Naive thymus-derived CD4-positive, alpha-beta T cell (primary cell): ENCODE results near the gene SEC14L1. TPM values are rescaled to one million over a fixed set of nuclear protein-coding genes. Genes with fewer than 3 reads are reported as not detected.

Source experiments
- ATAC-seq: fragments of 150-1000 bp; cut with Tn5 transposase; 2 replicates; pipeline ENCODE4 v1.10.0; 2021; ENCODE audit warnings: mild to moderate bottlenecking, moderate library complexity
- CTCF ChIA-PET: fragments of 350-600 bp; sonication (Branson Sonifier 250); formaldehyde crosslinking; loops from one replicate; lab custom pipeline; 2021; ENCODE audit warnings: antibody characterized with exemption; lab: Charles Lee
- POLR2A ChIA-PET: fragments of 350-600 bp; sonication (Branson Sonifier 250); formaldehyde crosslinking; loops from one replicate; lab custom pipeline; 2021; ENCODE audit warnings: antibody characterized with exemption, inconsistent platforms; lab: Charles Lee
- DNase-seq, 9 donors: peaks; one replicate each; pipeline versions ENCODE4 v3.0.0 to v3.0.0-alpha.2; 2020 to 2022; ENCODE audit warnings: mixed read lengths in 1 of 9
- H3K27ac ChIP-seq: one replicate; pipeline ENCODE4 v1.7.0; 2013; ENCODE audit warnings: mild to moderate bottlenecking, low read depth, low read length, moderate library complexity
- H3K27me3 ChIP-seq, 2 donors: one replicate each; pipeline ENCODE4 v1.7.0; 2013; ENCODE audit warnings: low read length in 2 of 2, mild to moderate bottlenecking in 2 of 2, moderate library complexity in 2 of 2; ENCODE audit not compliant: control insufficient read depth in 2 of 2, insufficient read depth in 2 of 2
- H3K36me3 ChIP-seq, 3 experiments: 1 replicate in 2 of 3; 2 replicates in 1 of 3; pipeline ENCODE4 v1.7.0; 2013; ENCODE audit warnings: low read length in 3 of 3, mild to moderate bottlenecking in 3 of 3, moderate library complexity in 1 of 3; ENCODE audit not compliant: insufficient read depth in 3 of 3, control insufficient read depth in 2 of 3
- H3K4me1 ChIP-seq, 2 donors: one replicate each; pipeline ENCODE4 v1.7.0; 2013; ENCODE audit warnings: low read length in 2 of 2, mild to moderate bottlenecking in 2 of 2, moderate library complexity in 1 of 2; ENCODE audit not compliant: control insufficient read depth in 2 of 2, insufficient read depth in 2 of 2
- H3K4me3 ChIP-seq: 2 replicates; pipeline ENCODE4 v1.7.0; 2013; ENCODE audit warnings: mild to moderate bottlenecking, low read length
- H3K9me3 ChIP-seq, 3 experiments: 1 replicate in 2 of 3; 2 replicates in 1 of 3; pipeline ENCODE4 v1.7.0; 2013; ENCODE audit warnings: low read length in 3 of 3; ENCODE audit not compliant: control insufficient read depth in 2 of 3
- H3K27ac Mint-ChIP-seq, 9 donors: one replicate each; pipeline ENCODE4 v1.8.0; 2020 to 2022; ENCODE audit warnings: mixed read lengths in 9 of 9, mild to moderate bottlenecking in 8 of 9, moderate library complexity in 5 of 9, inconsistent platforms in 2 of 9
- H3K27me3 Mint-ChIP-seq, 5 donors: one replicate each; pipeline ENCODE4 v1.8.0; 2021 to 2022; ENCODE audit warnings: mixed read lengths in 5 of 5, mild to moderate bottlenecking in 1 of 5
- H3K36me3 Mint-ChIP-seq, 5 donors: one replicate each; pipeline ENCODE4 v1.8.0; 2020 to 2022; ENCODE audit warnings: mixed read lengths in 5 of 5, mild to moderate bottlenecking in 3 of 5, inconsistent platforms in 1 of 5
- H3K4me1 Mint-ChIP-seq, 7 donors: one replicate each; pipeline ENCODE4 v1.8.0; 2020 to 2022; ENCODE audit warnings: mixed read lengths in 7 of 7, mild to moderate bottlenecking in 3 of 7, inconsistent platforms in 1 of 7
- H3K4me3 Mint-ChIP-seq, 10 donors: one replicate each; pipeline ENCODE4 v1.8.0; 2020 to 2022; ENCODE audit warnings: mild to moderate bottlenecking in 10 of 10, mixed read lengths in 10 of 10, moderate library complexity in 6 of 10, inconsistent platforms in 2 of 10
- H3K9me3 Mint-ChIP-seq, 11 donors: one replicate each; pipeline ENCODE4 v1.8.0; 2020 to 2022; ENCODE audit warnings: mixed read lengths in 11 of 11, mild to moderate bottlenecking in 4 of 11, inconsistent platforms in 1 of 11, moderate library complexity in 1 of 11
- intact Hi-C, 2 donors: fragments of 100-400 bp; cut with micrococcal nuclease; formaldehyde crosslinking; loops; one replicate each; pipeline ENCODE4 v1.15.1; 2023
- polyA plus RNA-seq, 2 donors: library from polyadenylated mRNA; unstranded; fragments of 300-500 nt; fragmentation: Illumina TruSeq; gene quantifications; one replicate each; pipeline ENCODE4 v1.2.3, GENCODE V29; 2021
- total RNA-seq, 6 experiments: library from RNA in 5 of 6; stranded (reverse) in 5 of 6; gene quantifications; 1 replicate in 5 of 6; 2 replicates in 1 of 6; pipeline ENCODE4 v1.2.3 and lab custom pipeline; 2021 to 2026

Gene SEC14L1
- total and polyA plus RNA-seq, 7 experiments from 2014 or later, result 7.0 to 103 (median 28.7) TPM

DNA sequence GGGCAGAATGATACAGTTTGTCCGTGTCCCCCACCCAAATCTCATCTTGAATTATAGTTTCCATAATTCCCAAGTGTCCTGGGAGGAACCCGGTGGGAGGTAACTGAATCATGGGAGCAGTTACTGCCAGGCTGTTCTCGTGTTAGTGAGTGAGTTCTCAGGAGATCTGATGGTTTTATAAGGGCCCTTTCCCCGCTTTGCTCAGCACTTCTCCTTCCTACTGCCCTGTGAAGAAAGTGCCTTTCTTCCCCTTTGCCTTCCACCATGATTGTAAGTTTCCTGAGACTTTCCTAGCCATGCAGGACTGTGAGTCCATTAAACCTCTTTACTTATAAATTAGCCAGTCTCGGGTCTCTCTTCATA is 28.9 kb upstream of the SEC14L1 start:
- ChIA-PET CTCF (no interaction called here), POLR2A (no interaction called here)
- H3K27me3 Mint-ChIP-seq, result no peaks in the 10 kb centered on the region
- no peak overlapping the region for H3K4me3 ChIP-seq
- peak overlapping the region in 3 of 9 donors; percentile 31 to 43 (median 33) for H3K27ac Mint-ChIP-seq
- peaks cover 10 to 35% (median 26%) of the 10 kb centered on the region in 7 donors for H3K4me1 Mint-ChIP-seq
- no peak overlapping the region for H3K27ac ChIP-seq
- H3K9me3 Mint-ChIP-seq, result no peaks in the 10 kb centered on the region
- no peaks in the 10 kb centered on the region for H3K36me3 ChIP-seq
- H3K4me3 Mint-ChIP-seq, result no peak overlapping the region
- peaks cover 8 to 9% of the 10 kb centered on the region in 2 donors for H3K4me1 ChIP-seq
- ATAC-seq (no peak), DNase-seq (no peak)
- H3K9me3 ChIP-seq, result no peaks in the 10 kb centered on the region
- H3K27me3 ChIP-seq, result no peaks in the 10 kb centered on the region
- H3K36me3 Mint-ChIP-seq, result peaks cover 0 to 9% (median 0%) of the 10 kb centered on the region in 5 donors
- intact Hi-C loops, result no loop called here

DNA sequence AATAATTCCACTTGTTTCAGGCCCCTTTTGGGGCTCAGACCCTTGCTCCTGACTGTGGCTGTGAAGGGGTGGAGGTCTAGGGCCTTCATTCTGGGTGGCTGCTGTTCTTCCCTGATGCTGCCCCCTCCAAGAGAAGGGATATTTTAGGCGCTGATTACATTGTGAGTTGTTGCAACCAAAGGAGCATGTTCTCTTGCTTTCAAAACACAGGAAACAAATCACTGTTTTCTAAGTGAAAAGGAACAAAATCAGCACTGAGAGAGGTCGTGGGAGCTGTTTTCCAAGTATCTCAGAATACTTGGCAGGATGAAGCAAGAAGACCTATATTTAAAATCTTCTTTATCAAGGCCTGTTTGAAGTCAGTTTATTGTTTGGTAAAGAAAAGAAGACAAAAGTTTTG is 25.3 kb upstream of the SEC14L1 start:
- ChIA-PET POLR2A (no interaction called here), CTCF (no interaction called here)
- Histone ChIP-seq H3K4me3 (no peak overlapping the region), H3K36me3 (no peaks in the 10 kb centered on the region), H3K27me3 (no peaks in the 10 kb centered on the region), H3K9me3 (no peaks in the 10 kb centered on the region), H3K27ac (no peak overlapping the region), H3K4me1 (no peaks in the 10 kb centered on the region)
- no peak for ATAC-seq
- Mint-ChIP-seq H3K27ac (peak overlapping the region in 2 of 9 donors; percentile 48 to 59), H3K9me3 (no peaks in the 10 kb centered on the region), H3K36me3 (peaks cover 0 to 5% (median 0%) of the 10 kb centered on the region in 5 donors), H3K4me3 (no peak overlapping the region), H3K27me3 (no peaks in the 10 kb centered on the region), H3K4me1 (peaks cover 0 to 14% (median 13%) of the 10 kb centered on the region in 7 donors)
- intact Hi-C loops, result no loop called here
- DNase-seq, result no peak

DNA sequence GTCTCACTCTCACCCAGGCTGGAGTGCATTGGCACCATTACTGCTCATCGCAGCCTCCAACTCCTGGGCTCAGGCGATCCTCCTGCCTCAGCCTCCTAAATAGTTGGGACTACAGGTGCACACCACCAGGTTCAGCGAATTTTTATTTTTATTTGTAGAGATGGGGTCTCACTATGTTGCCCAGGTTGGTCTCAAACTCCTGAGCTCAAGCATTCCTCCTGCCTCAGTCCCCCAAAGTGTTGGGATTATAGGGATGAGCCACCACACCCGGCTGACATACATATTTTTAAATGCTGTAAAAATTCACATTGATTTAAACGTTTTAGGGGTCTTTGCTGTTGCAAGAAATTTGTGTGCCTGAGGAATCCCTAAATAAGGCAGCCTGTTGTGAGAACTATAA is 24.8 kb upstream of the SEC14L1 start:
- ATAC-seq, result no peak
- H3K9me3 Mint-ChIP-seq, result no peaks in the 10 kb centered on the region
- H3K4me3 ChIP-seq, result no peak overlapping the region
- peaks cover 0 to 14% (median 13%) of the 10 kb centered on the region in 7 donors for H3K4me1 Mint-ChIP-seq
- peak overlapping the region in 1 of 9 donors; percentile 29 for H3K27ac Mint-ChIP-seq
- H3K4me1 ChIP-seq, result no peaks in the 10 kb centered on the region
- intact Hi-C loops, result no loop called here
- DNase-seq, result no peak
- CTCF ChIA-PET, result no interaction called here
- H3K36me3 Mint-ChIP-seq, result peaks cover 0 to 5% (median 0%) of the 10 kb centered on the region in 5 donors
- H3K27me3 ChIP-seq, result no peaks in the 10 kb centered on the region
- no peaks in the 10 kb centered on the region for H3K36me3 ChIP-seq
- H3K27me3 Mint-ChIP-seq, result no peaks in the 10 kb centered on the region
- H3K9me3 ChIP-seq, result no peaks in the 10 kb centered on the region
- POLR2A ChIA-PET, result no interaction called here
- no peak overlapping the region for H3K27ac ChIP-seq
- no peak overlapping the region for H3K4me3 Mint-ChIP-seq

DNA sequence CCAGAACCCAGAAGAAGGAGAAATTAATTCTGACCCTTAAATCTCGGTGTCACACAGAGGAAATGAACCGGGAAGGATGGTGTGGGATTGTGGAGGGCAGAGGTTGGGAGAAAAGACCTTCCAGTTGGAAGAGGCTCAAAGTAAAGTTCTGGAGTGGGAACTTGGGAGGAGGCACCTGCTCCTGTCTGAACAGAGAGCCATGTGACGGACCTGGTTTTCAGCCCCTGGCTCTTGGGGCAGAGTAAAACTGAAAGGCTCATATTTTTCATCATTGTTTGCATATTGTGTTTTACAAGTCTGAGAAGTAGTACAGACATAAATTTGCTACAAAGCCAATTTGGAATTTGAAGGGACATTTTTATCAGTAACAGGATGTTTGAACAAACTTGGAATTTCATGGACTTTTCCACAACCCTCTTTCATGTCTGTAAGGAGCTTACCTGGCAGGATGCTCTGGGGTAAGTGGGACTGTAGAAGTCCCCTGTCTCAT is 24.4 kb upstream of the SEC14L1 start:
- H3K36me3 ChIP-seq, result no peaks in the 10 kb centered on the region
- H3K9me3 Mint-ChIP-seq, result no peaks in the 10 kb centered on the region
- DNase-seq (no peak), ATAC-seq (no peak)
- ChIA-PET POLR2A (no interaction called here), CTCF (no interaction called here)
- no peaks in the 10 kb centered on the region for H3K4me1 ChIP-seq
- peak overlapping the region in 1 of 9 donors; percentile 29 for H3K27ac Mint-ChIP-seq
- intact Hi-C loops, result no loop called here
- H3K27me3 Mint-ChIP-seq, result no peaks in the 10 kb centered on the region
- H3K9me3 ChIP-seq, result no peaks in the 10 kb centered on the region
- H3K27me3 ChIP-seq, result no peaks in the 10 kb centered on the region
- peaks cover 0 to 10% (median 8%) of the 10 kb centered on the region in 7 donors for H3K4me1 Mint-ChIP-seq
- no peak overlapping the region for H3K27ac ChIP-seq
- no peak overlapping the region for H3K4me3 Mint-ChIP-seq
- no peak overlapping the region for H3K4me3 ChIP-seq
- peaks cover 0 to 5% (median 0%) of the 10 kb centered on the region in 5 donors for H3K36me3 Mint-ChIP-seq

DNA sequence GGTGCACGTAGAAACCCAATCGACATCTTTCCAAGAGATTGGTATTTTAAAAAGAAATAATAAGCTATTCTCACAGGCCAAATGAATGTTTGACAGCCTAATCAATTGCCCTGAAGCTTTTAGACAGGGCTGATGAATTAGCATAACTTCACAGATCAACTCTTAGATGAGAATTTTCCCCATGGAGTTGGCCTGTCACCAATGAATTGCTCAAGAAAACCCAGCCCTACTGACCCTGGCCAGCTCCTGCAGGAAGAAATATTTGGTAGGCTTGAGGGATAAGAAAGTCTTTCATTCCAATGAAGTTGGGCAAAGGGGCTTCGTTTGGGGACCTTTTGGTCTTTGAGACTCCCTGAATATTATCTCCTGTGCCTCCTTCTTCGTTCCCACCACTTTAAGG is 23.4 kb upstream of the SEC14L1 start:
- ChIA-PET POLR2A (interaction anchor here (0.6 to 0.8 kb wide), 2 partner anchors 9 to 10 kb away, joined by 3 to 4 read pairs; no protein-coding TSS in a partner anchor), CTCF (no interaction called here)
- Histone ChIP-seq H3K36me3 (no peaks in the 10 kb centered on the region), H3K4me3 (no peak overlapping the region), H3K27ac (no peak overlapping the region), H3K4me1 (no peaks in the 10 kb centered on the region), H3K27me3 (no peaks in the 10 kb centered on the region), H3K9me3 (no peaks in the 10 kb centered on the region)
- ATAC-seq, result no peak
- Mint-ChIP-seq H3K27me3 (no peaks in the 10 kb centered on the region), H3K36me3 (peaks cover 0 to 2% (median 0%) of the 10 kb centered on the region in 5 donors), H3K4me3 (no peak overlapping the region), H3K27ac (no peak overlapping the region), H3K9me3 (no peaks in the 10 kb centered on the region), H3K4me1 (peaks cover 0 to 11% (median 0%) of the 10 kb centered on the region in 7 donors)
- intact Hi-C loops, result no loop called here
- no peak for DNase-seq

DNA sequence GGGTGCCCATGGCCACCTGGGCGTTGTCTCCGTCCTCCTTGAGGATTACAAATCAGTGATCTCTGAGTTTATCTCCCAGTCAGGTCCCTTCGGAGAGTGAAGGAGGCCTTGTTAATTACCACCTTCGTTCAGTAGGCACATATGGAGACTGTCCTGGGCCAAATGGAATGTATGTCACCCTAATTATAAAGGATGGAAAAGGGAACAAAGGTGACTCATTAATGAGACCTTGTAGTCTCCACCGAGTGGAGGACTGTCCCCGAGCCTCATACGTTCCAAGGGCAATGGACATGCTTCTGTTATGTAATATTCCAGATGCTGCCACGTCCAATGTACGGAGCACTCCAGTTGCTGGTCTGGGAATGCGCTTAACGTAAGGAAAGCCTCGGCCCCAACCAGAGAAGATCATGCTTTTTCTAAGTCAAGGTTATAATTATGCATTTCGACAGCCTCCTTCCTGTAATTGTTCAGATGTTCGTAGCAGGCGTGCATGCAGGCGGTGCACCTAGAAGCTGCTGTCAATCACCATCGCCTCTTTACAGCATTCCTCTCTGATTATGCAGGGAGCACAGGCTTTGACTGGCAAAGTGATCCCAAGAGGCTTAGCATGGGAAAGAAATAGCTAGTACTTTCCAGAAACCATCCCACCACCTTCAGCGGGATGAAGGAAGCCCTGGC is 22.4 kb upstream of the SEC14L1 start:
- no peaks in the 10 kb centered on the region for H3K9me3 Mint-ChIP-seq
- no peak for ATAC-seq
- no peak for DNase-seq
- intact Hi-C loops, result no loop called here
- peaks cover 0 to 16% (median 0%) of the 10 kb centered on the region in 7 donors for H3K4me1 Mint-ChIP-seq
- Histone ChIP-seq H3K4me3 (no peak overlapping the region), H3K27ac (no peak overlapping the region), H3K27me3 (no peaks in the 10 kb centered on the region), H3K9me3 (no peaks in the 10 kb centered on the region), H3K4me1 (no peaks in the 10 kb centered on the region), H3K36me3 (no peaks in the 10 kb centered on the region)
- H3K27me3 Mint-ChIP-seq, result no peaks in the 10 kb centered on the region
- ChIA-PET CTCF (no interaction called here), POLR2A (no interaction called here)
- peak overlapping the region in 1 of 9 donors; percentile 36 for H3K27ac Mint-ChIP-seq
- peaks cover 0 to 3% (median 0%) of the 10 kb centered on the region in 5 donors for H3K36me3 Mint-ChIP-seq
- H3K4me3 Mint-ChIP-seq, result no peak overlapping the region
